ENCODE measurements around the gene POU2AF3. TPM values are rescaled to one million over a fixed set of nuclear protein-coding genes. Genes with fewer than 3 reads are reported as not detected.
"Not testable (repeated sequence)": the region's sequence is repeated elsewhere in the genome, so short reads cannot be mapped to it uniquely, and the experiment has no call there.

Gene POU2AF3
- polyA plus RNA-seq, 3 donors from 2014 or later, result not detected

DNA sequence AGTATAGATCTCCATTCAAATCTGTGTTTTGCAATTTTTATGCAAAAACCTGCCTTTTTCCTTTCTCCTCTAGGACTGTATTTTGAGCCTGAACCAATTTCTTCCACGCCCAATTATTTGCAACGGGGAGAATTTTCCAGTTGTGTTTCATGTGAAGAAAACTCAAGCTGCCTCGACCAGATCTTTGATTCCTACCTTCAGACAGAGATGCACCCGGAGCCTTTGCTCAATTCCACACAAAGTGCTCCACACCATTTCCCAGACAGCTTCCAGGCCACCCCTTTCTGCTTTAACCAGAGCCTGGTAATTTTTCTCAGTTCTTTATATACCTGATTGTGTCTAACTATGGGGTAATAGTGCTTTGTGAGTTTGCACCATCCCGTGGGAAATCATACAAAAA lies 8.0 kb downstream of the POU2AF3 start:
- Mint-ChIP-seq H3K27ac (no peak overlapping the region), H3K9me3 (no peaks in the 10 kb centered on the region), H3K27me3 (ENCODE audit: low read depth in 3 of 3) (peaks cover 0 to 16% (median 5%) of the 10 kb centered on the region in 3 donors), H3K4me3 (no peak overlapping the region), H3K36me3 (no peaks in the 10 kb centered on the region), H3K4me1 (no peaks in the 10 kb centered on the region)
- DNase-seq, result no peak

DNA sequence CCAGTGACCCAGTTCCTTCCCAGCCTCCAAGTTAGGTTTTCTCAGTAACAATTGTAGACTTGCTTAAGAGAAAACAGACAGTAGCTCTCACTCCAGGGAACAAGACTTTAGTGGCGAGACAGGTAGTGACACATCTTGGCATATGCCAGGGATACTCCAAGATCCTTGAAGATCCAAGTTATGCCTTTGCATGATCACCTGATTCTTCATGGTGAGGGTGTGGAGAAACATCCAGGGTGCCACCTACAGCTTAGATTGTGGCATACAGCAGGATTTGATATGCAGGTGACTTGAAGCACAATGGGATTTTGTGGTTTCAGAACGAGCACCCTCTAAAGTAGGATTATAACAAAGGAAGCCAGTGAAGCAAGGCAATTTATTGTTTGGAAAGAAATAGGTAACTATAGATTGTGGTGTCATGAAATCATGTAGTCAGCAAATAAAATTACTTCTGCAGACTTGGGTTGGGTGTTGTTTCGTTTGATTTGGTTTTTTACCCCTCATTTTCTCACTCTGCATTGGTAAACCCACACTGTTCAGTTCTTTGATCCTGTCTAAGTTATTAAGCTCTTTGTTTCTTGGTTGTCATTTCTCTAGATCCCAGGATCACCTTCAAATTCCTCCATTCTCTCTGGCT lies 9.2 kb downstream of the POU2AF3 start:
- Mint-ChIP-seq H3K27me3 (ENCODE audit: low read depth in 3 of 3) (peaks cover 0 to 11% (median 4%) of the 10 kb centered on the region in 3 donors), H3K4me3 (no peak overlapping the region), H3K4me1 (no peaks in the 10 kb centered on the region), H3K36me3 (no peaks in the 10 kb centered on the region), H3K27ac (no peak overlapping the region), H3K9me3 (no peaks in the 10 kb centered on the region)
- no peak for DNase-seq

DNA sequence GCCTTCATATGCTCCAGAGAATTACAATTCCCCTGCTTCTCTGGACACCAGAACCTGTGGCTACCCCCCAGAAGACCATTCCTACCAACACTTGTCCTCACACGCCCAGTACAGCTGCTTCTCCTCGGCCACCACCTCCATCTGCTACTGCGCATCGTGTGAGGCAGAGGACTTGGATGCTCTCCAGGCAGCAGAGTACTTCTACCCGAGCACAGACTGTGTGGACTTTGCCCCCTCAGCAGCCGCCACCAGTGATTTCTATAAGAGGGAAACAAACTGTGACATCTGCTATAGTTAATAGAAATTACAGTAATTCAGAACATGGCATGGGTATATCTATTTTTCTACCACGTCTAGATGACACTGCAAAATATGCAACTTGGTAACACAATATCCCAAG lies 9.8 kb downstream of the POU2AF3 start:
- Mint-ChIP-seq H3K4me1 (no peaks in the 10 kb centered on the region), H3K4me3 (no peak overlapping the region)

DNA sequence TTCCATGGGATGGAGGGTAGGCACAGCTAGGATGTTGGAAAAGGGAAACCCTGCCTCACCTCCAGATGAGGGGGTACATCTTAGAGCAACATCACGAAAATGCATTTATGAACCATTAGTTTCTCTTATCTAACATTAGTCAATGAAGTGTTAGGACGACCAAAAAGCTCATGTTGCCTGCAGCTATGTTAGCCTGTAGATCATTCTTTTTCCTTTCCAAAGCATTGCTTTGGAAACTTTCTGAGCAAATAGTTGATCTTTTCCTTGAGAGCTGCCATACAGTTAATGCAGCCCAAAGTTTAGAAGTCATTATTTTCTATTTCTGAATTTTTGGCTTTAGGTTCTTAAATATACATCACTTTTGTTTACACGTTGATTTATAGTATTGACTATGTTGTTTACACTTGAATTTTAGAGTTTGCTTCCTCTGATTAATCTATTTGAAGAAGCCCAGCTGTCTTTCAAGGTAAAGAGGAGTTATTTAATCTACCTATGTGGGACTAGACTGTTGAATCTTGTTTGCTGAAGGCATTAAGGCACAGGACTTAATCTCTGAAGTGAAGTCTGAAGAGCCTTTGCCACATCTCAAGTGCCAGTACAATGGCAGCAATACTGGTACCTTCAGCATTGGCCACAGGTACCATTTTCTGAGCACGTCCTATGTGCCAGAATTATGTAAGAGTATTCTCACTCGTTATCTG lies 11.0 kb downstream of the POU2AF3 start:
- no peak overlapping the region for H3K27ac Mint-ChIP-seq
- DNase-seq, result no peak
- H3K4me1 Mint-ChIP-seq, result no peaks in the 10 kb centered on the region
- H3K36me3 Mint-ChIP-seq, result no peaks in the 10 kb centered on the region
- H3K9me3 Mint-ChIP-seq, result peaks cover 0 to 3% (median 0%) of the 10 kb centered on the region in 6 donors
- peaks cover 0 to 11% (median 3%) of the 10 kb centered on the region in 3 donors for H3K27me3 Mint-ChIP-seq (ENCODE audit: low read depth in 3 of 3)
- H3K4me3 Mint-ChIP-seq, result no peak overlapping the region

More for the DNA sequence above, 9.8 kb downstream of the POU2AF3 start:
- Mint-ChIP-seq H3K27me3 (ENCODE audit: low read depth in 3 of 3) (peaks cover 0 to 11% (median 3%) of the 10 kb centered on the region in 3 donors), H3K9me3 (peaks cover 0 to under 1% (median 0%) of the 10 kb centered on the region in 6 donors), H3K36me3 (no peaks in the 10 kb centered on the region), H3K27ac (no peak overlapping the region)
- DNase-seq, result no peak

DNA sequence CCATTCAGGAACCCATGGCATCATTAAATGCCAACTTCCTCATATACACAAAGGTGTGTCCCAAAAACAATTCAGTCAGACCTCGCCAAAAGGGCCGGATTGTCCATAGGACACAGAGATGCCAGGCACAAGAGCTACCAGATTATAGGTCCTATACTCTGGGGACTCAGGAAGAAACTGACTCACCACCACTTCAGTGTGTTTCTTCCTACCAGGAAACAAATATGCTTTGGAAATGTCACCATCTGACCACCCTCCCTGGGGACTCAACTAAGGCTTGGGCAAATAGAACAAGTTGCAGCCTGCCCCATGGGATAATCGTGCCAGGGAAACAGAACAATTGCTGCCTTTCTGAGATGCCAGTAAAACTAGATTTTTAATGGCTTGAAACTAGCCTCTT lies 11.7 kb downstream of the POU2AF3 start:
- peaks cover 0 to 3% (median 0%) of the 10 kb centered on the region in 6 donors for H3K9me3 Mint-ChIP-seq
- DNase-seq, result no peak
- peaks cover 0 to 11% (median 3%) of the 10 kb centered on the region in 3 donors for H3K27me3 Mint-ChIP-seq (ENCODE audit: low read depth in 3 of 3)

DNA sequence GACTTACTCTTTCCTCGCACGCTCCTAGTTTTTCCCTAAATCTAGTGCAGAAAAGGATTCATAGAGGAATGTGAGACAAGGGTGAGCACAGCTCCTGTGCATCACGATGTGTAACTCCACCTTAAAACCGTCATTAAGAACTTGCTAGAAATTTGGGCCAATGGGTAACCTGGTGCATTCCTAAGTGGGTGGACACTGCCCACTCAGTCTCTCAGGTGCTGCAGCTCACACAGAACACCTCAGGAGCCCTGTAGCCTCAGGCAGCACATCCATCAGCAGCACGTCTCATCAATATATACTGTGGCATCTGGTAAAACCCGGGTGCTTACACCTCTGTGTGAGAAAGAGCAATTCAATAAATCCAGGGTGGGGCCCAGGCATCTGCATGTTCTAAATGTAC lies 12.4 kb downstream of the POU2AF3 start:
- Mint-ChIP-seq H3K27ac (no peak overlapping the region), H3K9me3 (peaks cover 0 to 3% (median 0%) of the 10 kb centered on the region in 6 donors), H3K4me3 (no peak overlapping the region), H3K36me3 (no peaks in the 10 kb centered on the region), H3K4me1 (no peaks in the 10 kb centered on the region), H3K27me3 (ENCODE audit: low read depth in 3 of 3) (peaks cover 0 to 11% (median 3%) of the 10 kb centered on the region in 3 donors)
- no peak for DNase-seq

More for the DNA sequence above, 11.7 kb downstream of the POU2AF3 start:
- no peak overlapping the region for H3K27ac Mint-ChIP-seq
- H3K4me1 Mint-ChIP-seq, result no peaks in the 10 kb centered on the region
- no peak overlapping the region for H3K4me3 Mint-ChIP-seq
- no peaks in the 10 kb centered on the region for H3K36me3 Mint-ChIP-seq

DNA sequence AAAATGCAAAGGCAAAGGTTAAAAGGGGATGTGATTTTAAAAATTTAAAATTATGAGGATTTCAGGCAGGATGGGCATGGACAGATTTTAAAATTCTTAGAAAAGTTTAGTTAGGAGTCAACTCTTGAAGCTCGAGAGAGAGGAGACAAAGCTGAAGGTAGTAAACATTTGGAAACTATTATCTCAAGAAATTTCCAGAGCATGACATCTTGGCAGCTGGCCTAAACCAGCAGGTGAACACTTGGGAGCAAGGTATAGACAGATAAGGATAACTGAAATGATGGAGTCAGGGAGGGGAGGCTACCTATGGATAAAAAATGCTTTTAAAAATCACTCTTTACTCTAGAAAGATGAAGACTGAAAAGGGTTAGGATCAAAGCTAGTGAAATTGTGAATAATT lies 13.7 kb downstream of the POU2AF3 start:
- Mint-ChIP-seq H3K9me3 (peaks cover 0 to 3% (median 0%) of the 10 kb centered on the region in 6 donors), H3K27me3 (ENCODE audit: low read depth in 3 of 3) (peaks cover 2 to 11% (median 4%) of the 10 kb centered on the region in 3 donors), H3K4me1 (no peaks in the 10 kb centered on the region), H3K36me3 (no peaks in the 10 kb centered on the region), H3K27ac (no peak overlapping the region), H3K4me3 (no peak overlapping the region)
- DNase-seq, result no peak

DNA sequence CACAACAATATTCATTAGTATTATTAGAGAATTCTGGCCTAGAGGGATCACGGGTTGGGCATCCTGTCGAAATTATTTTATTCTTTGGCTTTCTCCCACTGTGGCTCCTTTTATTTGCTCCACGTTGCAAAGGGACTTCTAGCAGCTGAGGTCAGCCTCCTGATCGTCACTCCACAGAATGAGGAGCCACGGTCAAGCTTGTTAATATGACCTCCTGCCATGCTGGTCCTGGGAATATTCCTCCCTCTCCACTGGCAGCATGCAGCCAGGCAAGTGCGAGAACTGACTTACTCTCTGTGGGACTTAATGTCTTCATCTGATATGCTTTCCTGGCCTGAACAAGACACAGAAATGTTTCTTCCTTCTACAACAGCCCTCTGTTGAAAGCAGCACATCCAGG lies 20.9 kb downstream of the POU2AF3 start:
- Mint-ChIP-seq H3K27me3 (ENCODE audit: low read depth in 3 of 3) (peaks cover under 1 to 5% (median 4%) of the 10 kb centered on the region in 3 donors), H3K36me3 (no peaks in the 10 kb centered on the region), H3K27ac (no peak overlapping the region), H3K9me3 (no peaks in the 10 kb centered on the region), H3K4me1 (no peaks in the 10 kb centered on the region), H3K4me3 (no peak overlapping the region)
- DNase-seq, result no peak

DNA sequence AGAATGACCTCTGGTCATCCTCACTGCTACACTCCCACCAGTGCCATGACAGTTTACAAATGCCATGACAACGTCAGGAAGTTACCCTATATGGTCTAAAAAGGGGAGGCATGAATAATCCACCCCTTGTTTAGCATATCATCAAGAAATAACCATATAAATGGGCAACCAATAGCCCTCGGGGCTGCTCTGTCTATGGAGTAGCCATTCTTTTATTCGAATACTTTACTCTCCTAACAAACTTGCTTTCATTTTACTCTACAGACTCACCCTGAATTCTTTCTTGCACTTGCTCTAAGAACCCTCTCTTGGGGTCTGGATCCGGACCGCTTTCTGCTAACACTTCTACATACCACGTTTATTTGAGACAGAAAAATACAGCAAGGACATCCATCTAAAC lies 21.9 kb downstream of the POU2AF3 start:
- not testable (repeated sequence) for H3K27me3 Mint-ChIP-seq (ENCODE audit: low read depth in 3 of 3); DNase-seq; H3K9me3 Mint-ChIP-seq; H3K4me3 Mint-ChIP-seq; H3K4me1 Mint-ChIP-seq; H3K36me3 Mint-ChIP-seq; H3K27ac Mint-ChIP-seq

DNA sequence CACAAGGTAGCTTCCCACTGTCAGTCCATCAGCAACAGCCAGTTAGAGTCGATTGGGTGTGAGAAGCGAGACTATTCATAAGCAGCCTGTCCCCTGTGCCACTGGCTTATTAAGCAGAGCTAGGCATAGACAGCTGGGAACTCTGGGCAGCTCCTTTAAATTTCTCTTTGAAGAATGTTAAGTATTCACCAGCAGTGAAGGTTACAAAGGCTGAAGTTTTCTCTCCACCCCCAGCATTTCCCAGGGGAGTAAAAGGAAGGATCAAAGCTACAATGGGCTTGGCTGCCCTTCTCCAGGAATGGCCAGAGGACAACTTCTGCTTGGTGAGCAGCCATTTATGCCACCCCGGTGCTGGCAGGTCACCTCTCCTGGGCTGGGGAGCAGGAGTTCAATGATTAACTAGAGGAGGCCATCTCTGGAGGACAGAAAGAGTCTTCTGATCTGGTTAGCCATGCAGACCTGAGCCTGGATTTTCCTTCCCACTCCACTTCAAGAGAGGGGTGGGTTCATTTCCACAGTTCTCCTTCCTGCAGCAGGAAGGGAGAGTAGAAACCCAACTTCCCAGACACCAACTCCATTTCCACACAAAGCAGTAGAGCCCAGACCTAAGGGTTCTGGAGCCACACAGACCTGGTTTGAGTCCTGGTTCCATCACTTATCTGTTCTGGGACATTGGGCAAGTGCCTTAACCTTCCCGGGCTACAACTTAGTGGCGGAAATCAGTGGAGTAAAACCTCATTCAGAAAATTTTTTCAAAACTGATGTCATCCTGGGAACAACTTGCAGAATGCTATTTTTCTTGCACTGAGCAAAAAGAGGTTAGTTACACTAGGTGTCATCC lies 22.6 kb downstream of the POU2AF3 start:
- peaks cover 4 to 9% (median 6%) of the 10 kb centered on the region in 3 donors for H3K27me3 Mint-ChIP-seq (ENCODE audit: low read depth in 3 of 3)
- no peaks in the 10 kb centered on the region for H3K9me3 Mint-ChIP-seq
- H3K4me1 Mint-ChIP-seq, result no peaks in the 10 kb centered on the region

DNA sequence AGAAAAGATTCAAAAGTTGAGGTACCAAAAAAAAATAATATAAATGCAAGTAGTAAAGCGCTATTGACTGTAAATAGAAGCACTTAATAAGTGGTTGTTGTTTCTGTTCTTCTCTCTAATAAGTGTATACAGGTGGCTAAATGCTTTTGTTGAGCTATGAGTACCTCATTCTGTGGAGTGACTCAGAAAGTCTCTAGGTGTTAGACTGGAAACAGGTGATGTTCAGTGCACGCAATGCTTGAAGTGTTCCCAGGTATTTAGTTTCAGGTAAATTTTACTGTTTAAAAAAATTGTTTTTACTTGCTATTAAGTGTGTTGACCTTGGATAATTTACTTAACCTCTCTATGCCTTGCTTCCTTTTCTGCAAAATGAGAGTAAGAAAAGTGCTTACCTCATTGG lies 24.2 kb downstream of the POU2AF3 start:
- Mint-ChIP-seq H3K9me3 (no peaks in the 10 kb centered on the region), H3K4me3 (no peak overlapping the region), H3K27me3 (ENCODE audit: low read depth in 3 of 3) (peaks cover 4 to 8% (median 6%) of the 10 kb centered on the region in 3 donors), H3K27ac (no peak overlapping the region), H3K4me1 (no peaks in the 10 kb centered on the region), H3K36me3 (no peaks in the 10 kb centered on the region)
- DNase-seq, result no peak

More for the DNA sequence above, 22.6 kb downstream of the POU2AF3 start:
- DNase-seq, result no peak
- H3K27ac Mint-ChIP-seq, result no peak overlapping the region
- H3K4me3 Mint-ChIP-seq, result no peak overlapping the region
- no peaks in the 10 kb centered on the region for H3K36me3 Mint-ChIP-seq

DNA sequence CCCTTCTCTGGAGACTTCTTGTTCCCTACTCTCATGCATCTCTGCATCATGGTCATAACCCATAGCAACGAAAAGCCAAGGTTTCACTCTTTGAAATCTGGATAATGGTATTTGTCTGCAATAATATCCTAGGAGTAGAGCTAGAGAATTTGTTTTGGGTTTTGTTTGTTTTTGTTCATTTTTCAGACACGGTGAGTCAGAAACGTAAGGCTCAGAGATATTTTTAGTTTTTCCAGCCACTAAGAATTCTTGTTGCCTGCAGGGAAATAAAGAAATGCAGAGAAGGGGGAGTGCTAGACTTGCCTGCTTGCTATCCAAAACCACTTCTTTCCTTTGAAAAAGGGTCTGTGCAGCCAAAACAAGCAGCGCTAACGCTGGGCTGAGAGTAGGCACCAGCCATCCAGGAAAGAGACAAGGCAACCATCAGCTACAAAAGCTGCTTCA lies 26.0 kb downstream of the POU2AF3 start:
- Mint-ChIP-seq H3K4me1 (no peaks in the 10 kb centered on the region), H3K27ac (no peak overlapping the region), H3K36me3 (no peaks in the 10 kb centered on the region), H3K4me3 (no peak overlapping the region), H3K27me3 (ENCODE audit: low read depth in 3 of 3) (peaks cover 5 to 6% (median 5%) of the 10 kb centered on the region in 3 donors), H3K9me3 (no peaks in the 10 kb centered on the region)
- DNase-seq, result no peak

DNA sequence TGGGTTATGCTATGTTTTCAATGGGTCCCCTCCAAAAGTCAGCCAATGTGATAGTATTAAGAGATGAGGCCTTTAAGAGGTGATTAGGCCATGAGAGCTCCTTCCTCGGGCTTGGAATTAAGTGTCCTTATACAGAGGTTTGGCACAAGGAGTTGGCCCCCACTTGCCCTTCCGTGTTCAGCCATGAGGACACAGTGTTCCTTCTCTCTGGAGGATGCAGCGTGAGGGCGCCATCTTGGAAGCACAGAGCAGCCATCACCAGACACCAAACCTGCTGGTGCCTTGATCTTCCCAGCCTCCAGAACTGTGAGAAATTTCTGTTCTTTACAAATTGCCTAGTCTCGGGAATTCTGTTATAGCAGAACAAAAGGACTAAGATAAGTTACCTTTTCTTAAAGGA lies 26.9 kb downstream of the POU2AF3 start:
- Mint-ChIP-seq H3K36me3 (no peaks in the 10 kb centered on the region), H3K4me3 (no peak overlapping the region), H3K27me3 (ENCODE audit: low read depth in 3 of 3) (peaks cover 5 to 7% (median 6%) of the 10 kb centered on the region in 3 donors), H3K4me1 (no peaks in the 10 kb centered on the region), H3K9me3 (no peaks in the 10 kb centered on the region), H3K27ac (no peak overlapping the region)
- DNase-seq, result no peak

DNA sequence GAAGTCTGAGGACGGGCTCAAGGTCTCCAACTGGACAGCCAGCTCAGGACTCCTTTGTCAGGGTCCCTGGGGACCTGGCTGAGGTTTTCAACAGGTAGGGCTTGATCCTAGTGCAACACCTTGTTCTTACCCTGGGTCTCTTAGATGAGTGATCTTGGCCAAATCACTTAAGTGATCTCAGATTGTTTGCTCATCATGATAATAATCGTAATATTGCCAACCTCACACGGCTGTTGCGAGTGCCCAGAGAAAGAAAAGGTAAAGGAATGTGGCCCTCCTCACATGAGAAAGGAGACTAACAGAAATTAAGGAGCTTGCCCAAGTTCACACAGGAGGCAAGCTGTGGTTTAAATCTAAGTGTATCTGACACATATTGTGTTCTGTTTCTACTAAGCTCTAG lies 28.5 kb downstream of the POU2AF3 start:
- no peak overlapping the region for H3K4me3 Mint-ChIP-seq

More for the DNA sequence above, 28.5 kb downstream of the POU2AF3 start:
- Mint-ChIP-seq H3K36me3 (no peaks in the 10 kb centered on the region), H3K9me3 (no peaks in the 10 kb centered on the region), H3K27ac (no peak overlapping the region), H3K4me1 (no peaks in the 10 kb centered on the region), H3K27me3 (ENCODE audit: low read depth in 3 of 3) (peaks cover 5 to 8% (median 7%) of the 10 kb centered on the region in 3 donors)
- DNase-seq, result no peak
